GM12872 (cell line): ENCODE results near the gene OR4C3.
A peak's percentile ranks its signal among the peaks of the same experiment; 100 is the strongest.
"Not testable (repeated sequence)": the region's sequence is repeated elsewhere in the genome, so short reads cannot be mapped to it uniquely, and the experiment has no call there.

Source experiments
- CTCF ChIP-seq: IDR thresholded peaks from 3 replicates; pipeline ENCODE4 v1.5.1; 2011; ENCODE audit warnings: low read depth, mild to moderate bottlenecking, low read length, moderate library complexity; ENCODE audit not compliant: insufficient read depth

OR4C3 gene

GRCh38 chr11:48324620-48325019, at the start of gene OR4C3:
TSS of gene OR4C3 (plus strand) at chr11:48324920. CDS start at chr11:48325022, 102 bp downstream.
- TF ChIP-seq CTCF, result not testable (repeated sequence)

GRCh38 chr11:48305923-48306322, 18.8 kb upstream of the OR4C3 start, which contains the start of gene OR4S1:
TSS of gene OR4S1 (plus strand) at chr11:48306223. CDS start at chr11:48306223, 0 bp downstream.
- no peak for TF ChIP-seq CTCF

- TF ChIP-seq CTCF, result peak; percentile 93
These were observed 16.8 kb upstream of the OR4C3 start for GRCh38 chr11:48307760-48308386.

- TF ChIP-seq CTCF, result no peak
These were observed 16.7 kb downstream of the OR4C3 start for GRCh38 chr11:48341466-48341865.

- TF ChIP-seq CTCF, result no peak
These were observed 29.3 kb downstream of the OR4C3 start for GRCh38 chr11:48354013-48354412.

GRCh38 chr11:48354677-48355076, 30.0 kb downstream of the OR4C3 start:
- TF ChIP-seq CTCF, result no peak

- no peak for TF ChIP-seq CTCF
These were observed 41.6 kb downstream of the OR4C3 start, which contains the start of gene OR4C5 for GRCh38 chr11:48366365-48366764. TSS of gene OR4C5 (minus strand) at chr11:48366465. CDS start at chr11:48366465, 0 bp downstream.
